Measurements from ENCODE around the gene S100A9.

DNA sequence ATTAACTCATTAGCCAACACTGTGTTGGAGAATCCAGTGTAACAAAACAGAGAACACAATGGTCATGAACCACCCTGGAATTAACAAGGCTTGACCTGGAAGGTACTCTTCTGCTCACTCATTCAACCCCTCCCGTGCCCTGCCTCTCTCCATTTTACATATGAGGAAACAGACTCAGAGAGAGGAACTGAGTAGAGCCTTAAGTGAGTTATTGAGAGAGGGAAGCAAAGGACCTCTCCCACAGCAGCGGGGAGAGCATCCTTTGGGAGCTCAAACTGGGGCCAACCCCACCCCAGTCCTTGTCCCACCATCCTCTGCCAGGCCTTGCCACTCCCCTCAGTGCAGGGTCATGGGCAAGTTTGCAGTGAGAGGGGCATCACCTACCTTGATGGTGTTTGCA, 16.4 kb downstream of the S100A9 start:
- TF ChIP-seq, protein P1, sequence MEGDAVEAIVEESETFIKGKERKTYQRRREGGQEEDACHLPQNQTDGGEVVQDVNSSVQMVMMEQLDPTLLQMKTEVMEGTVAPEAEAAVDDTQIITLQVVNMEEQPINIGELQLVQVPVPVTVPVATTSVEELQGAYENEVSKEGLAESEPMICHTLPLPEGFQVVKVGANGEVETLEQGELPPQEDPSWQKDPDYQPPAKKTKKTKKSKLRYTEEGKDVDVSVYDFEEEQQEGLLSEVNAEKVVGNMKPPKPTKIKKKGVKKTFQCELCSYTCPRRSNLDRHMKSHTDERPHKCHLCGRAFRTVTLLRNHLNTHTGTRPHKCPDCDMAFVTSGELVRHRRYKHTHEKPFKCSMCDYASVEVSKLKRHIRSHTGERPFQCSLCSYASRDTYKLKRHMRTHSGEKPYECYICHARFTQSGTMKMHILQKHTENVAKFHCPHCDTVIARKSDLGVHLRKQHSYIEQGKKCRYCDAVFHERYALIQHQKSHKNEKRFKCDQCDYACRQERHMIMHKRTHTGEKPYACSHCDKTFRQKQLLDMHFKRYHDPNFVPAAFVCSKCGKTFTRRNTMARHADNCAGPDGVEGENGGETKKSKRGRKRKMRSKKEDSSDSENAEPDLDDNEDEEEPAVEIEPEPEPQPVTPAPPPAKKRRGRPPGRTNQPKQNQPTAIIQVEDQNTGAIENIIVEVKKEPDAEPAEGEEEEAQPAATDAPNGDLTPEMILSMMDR (IDR thresholded peaks at IDR 0.05): no peak
- TF ChIP-seq POLR2AphosphoS5 (IDR thresholded peaks at IDR 0.05; ENCODE audit: low read depth, low read length): no peak
- TF ChIP-seq TCF7L2 (IDR thresholded peaks at IDR 0.05; ENCODE audit: low read depth, low read length): no peak

Data from Panc1 (cell line).